HEK293 (cell line): ENCODE results near the gene JOSD1.
A peak's percentile ranks its signal among the peaks of the same experiment; 100 is the strongest.

Experiments
- AEBP2 ChIP-seq: fragments of 450-650 bp; formaldehyde crosslinking; IDR thresholded peaks from 2 replicates; pipeline ENCODE4 v1.5.1; 2016; ENCODE audit warnings: missing biosample characterization, missing genetic modification characterization, borderline replicate concordance
- ATF2 ChIP-seq: fragments of 450-650 bp; formaldehyde crosslinking; IDR thresholded peaks from 2 replicates; pipeline ENCODE4 v1.5.1; 2016; ENCODE audit warnings: missing biosample characterization, missing genetic modification characterization, low read depth
- CTCF ChIP-seq: fragments of 450-650 bp; formaldehyde crosslinking; IDR thresholded peaks from 2 replicates; pipeline ENCODE4 v1.5.1; 2016; ENCODE audit warnings: missing biosample characterization, missing genetic modification characterization
- ZBTB6 ChIP-seq: fragments of 450-650 bp; formaldehyde crosslinking; IDR thresholded peaks from 2 replicates; pipeline ENCODE4 v1.5.1; 2017; ENCODE audit warnings: missing biosample characterization, missing genetic modification characterization
- ZNF10 ChIP-seq: fragments of 450-650 bp; formaldehyde crosslinking; IDR thresholded peaks from 2 replicates; pipeline ENCODE4 v1.5.1; 2017; ENCODE audit warnings: missing biosample characterization, missing genetic modification characterization
- ZNF280D ChIP-seq: fragments of 450-650 bp; formaldehyde crosslinking; IDR thresholded peaks from 2 replicates; pipeline ENCODE4 v1.5.1; 2016; ENCODE audit warnings: missing biosample characterization, missing genetic modification characterization
- ZNF37A ChIP-seq: fragments of 450-650 bp; IDR thresholded peaks from 2 replicates; pipeline ENCODE4 v1.5.1; 2018; ENCODE audit warnings: missing biosample characterization, missing genetic modification characterization
- ZNF449 ChIP-seq: fragments of 450-650 bp; formaldehyde crosslinking; IDR thresholded peaks from 2 replicates; pipeline ENCODE4 v1.5.1; 2017; ENCODE audit warnings: missing biosample characterization, mild to moderate bottlenecking, missing genetic modification characterization, moderate library complexity
- ZNF704 ChIP-seq: fragments of 450-650 bp; formaldehyde crosslinking; IDR thresholded peaks from 2 replicates; pipeline ENCODE4 v1.5.1; 2016; ENCODE audit warnings: missing biosample characterization, missing genetic modification characterization
- ZNF785 ChIP-seq: fragments of 450-650 bp; formaldehyde crosslinking; IDR thresholded peaks from 2 replicates; pipeline ENCODE4 v1.5.1; 2016; ENCODE audit warnings: missing biosample characterization, missing genetic modification characterization

GRCh38 chr22:38681582-38682335 is 19.0 kb downstream of the JOSD1 start, which contains the start of gene TOMM22:
- TF ChIP-seq CTCF (peak; percentile 98), ZNF704 (tag by site-specific recombination) (no peak), ZNF785 (tag by site-specific recombination) (peak; percentile 39; the same call in 1 of the 2 replicates), ATF2 (0 out of 2 replicates have a peak, but pooled peaks have one; percentile 8), ZNF10 (tag by site-specific recombination) (no peak), ZNF280D (tag by site-specific recombination) (peak; percentile 86), ZNF37A (no peak), ZNF449 (0 out of 2 replicates have a peak, but pooled peaks have one; percentile 37), ZBTB6 (tag by site-specific recombination) (peak; percentile 54), AEBP2 (no peak; the same call in 1 of the 2 replicates)
